ACC112 (cell line): ENCODE results near the gene GRM1.

Experiments used
- H2AFZ ChIP-seq: fragments of 200-600 bp; sonication (generic); one replicate; pipeline ENCODE4 v1.6.0; 2017; ENCODE audit warnings: antibody characterized with exemption, low read length; ENCODE audit not compliant: unreplicated experiment
- H3K27ac ChIP-seq: fragments of 200-600 bp; sonication (generic); 2 replicates; pipeline ENCODE4 v1.5.1; 2014; ENCODE audit warnings: low read depth, mild to moderate bottlenecking, antibody characterized with exemption, low read length, moderate library complexity
- H3K27me3 ChIP-seq: fragments of 200-600 bp; sonication (generic); 2 replicates; pipeline ENCODE4 v1.6.1; 2014; ENCODE audit warnings: mild to moderate bottlenecking, antibody characterized with exemption, low read length, moderate library complexity, mixed read lengths; ENCODE audit not compliant: insufficient read depth
- H3K36me3 ChIP-seq: fragments of 200-600 bp; sonication (generic); 2 replicates; pipeline ENCODE4 v1.6.1; 2016; ENCODE audit warnings: mild to moderate bottlenecking, antibody characterized with exemption, low read length, moderate library complexity, mixed read lengths; ENCODE audit not compliant: insufficient read depth
- H3K4me1 ChIP-seq: fragments of 200-600 bp; sonication (generic); one replicate; pipeline ENCODE4 v1.6.1; 2016; ENCODE audit warnings: low read length, mixed read lengths; ENCODE audit not compliant: insufficient read depth, unreplicated experiment, control insufficient read depth
- H3K4me3 ChIP-seq: fragments of 200-600 bp; sonication (generic); 2 replicates; pipeline ENCODE4 v1.5.1; 2014; ENCODE audit warnings: mild to moderate bottlenecking, low read depth, low read length
- H3K79me2 ChIP-seq: fragments of 200-600 bp; sonication (generic); one replicate; pipeline ENCODE4 v1.6.0; 2016; ENCODE audit warnings: low read length; ENCODE audit not compliant: control insufficient read depth, unreplicated experiment, insufficient read depth

GRM1 gene

DNA sequence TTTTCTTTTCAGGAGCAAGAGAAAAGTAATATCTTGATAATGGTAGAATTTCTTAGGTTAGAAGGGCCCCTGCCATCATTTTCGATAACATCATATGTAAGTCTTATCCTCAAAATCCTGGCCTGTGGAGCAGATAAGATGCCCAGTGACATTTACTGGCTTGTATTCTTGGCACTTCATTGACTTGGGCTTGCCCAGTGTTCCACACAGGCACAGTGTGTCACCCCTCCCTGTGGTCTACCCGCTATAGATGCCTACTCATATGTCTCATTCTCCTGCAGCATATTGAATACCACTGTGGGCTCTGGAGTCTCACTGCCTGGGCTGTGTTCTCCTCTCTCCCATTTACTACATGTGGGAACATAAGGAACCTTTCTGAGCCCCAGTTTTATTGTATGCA, 105.0 kb downstream of the GRM1 start:
- Histone ChIP-seq H3K27ac (no peak overlapping the region), H3K27me3 (0 out of 2 replicates have a peak, but pooled peaks cover 9% of the 10 kb centered on the region), H3K4me1 (no peaks in the 10 kb centered on the region), H3K36me3 (no peaks in the 10 kb centered on the region), H3K79me2 (no peaks in the 10 kb centered on the region), H2AFZ (no peak overlapping the region), H3K4me3 (no peak overlapping the region)

DNA sequence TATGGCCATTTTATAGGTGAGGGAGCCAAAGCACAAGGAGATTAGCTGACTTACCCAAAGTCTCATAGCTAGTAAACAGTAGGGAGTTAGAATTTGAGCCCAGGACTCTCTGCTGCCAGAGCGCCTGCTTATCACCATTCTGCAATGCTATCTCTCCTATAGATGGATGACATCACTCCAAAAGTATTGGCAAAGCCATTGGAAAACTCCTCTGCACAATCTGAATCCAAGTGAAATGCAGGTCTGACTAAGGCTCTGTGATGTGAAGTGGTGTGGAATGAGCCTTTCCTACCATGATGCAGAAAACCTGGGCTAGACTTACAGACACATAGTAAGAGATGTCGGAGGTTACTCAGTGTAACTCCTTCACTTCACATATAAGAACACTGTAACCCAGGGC, 106.3 kb downstream of the GRM1 start:
- Histone ChIP-seq H3K4me1 (no peaks in the 10 kb centered on the region), H3K36me3 (no peaks in the 10 kb centered on the region), H3K79me2 (no peaks in the 10 kb centered on the region), H2AFZ (no peak overlapping the region), H3K27ac (no peak overlapping the region), H3K27me3 (0 out of 2 replicates have a peak, but pooled peaks cover 9% of the 10 kb centered on the region), H3K4me3 (no peak overlapping the region)

DNA sequence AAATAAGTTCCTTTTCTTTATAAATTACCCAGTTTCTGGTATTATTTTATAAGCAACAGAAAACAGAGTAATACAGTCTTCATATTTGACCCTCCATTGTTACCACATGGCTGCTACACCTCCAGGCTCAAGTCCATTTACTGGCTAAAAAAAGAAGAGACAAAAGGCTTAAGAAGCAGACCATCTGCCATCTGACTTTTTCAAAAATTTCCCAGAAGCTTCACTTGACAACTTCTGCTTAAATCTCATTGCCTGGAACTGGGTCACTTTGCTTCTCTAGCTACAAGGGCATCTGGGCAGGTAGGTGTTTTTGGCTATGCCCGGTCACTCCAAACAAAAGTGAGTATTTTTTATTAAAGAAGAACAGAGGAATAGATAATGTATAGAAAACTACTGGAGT, 118.0 kb downstream of the GRM1 start:
- Histone ChIP-seq H3K4me3 (no peak overlapping the region), H3K27me3 (no peaks in the 10 kb centered on the region; the same call in 1 of the 2 replicates), H3K79me2 (no peaks in the 10 kb centered on the region), H3K4me1 (no peaks in the 10 kb centered on the region), H2AFZ (no peak overlapping the region), H3K27ac (no peak overlapping the region), H3K36me3 (no peaks in the 10 kb centered on the region)

DNA sequence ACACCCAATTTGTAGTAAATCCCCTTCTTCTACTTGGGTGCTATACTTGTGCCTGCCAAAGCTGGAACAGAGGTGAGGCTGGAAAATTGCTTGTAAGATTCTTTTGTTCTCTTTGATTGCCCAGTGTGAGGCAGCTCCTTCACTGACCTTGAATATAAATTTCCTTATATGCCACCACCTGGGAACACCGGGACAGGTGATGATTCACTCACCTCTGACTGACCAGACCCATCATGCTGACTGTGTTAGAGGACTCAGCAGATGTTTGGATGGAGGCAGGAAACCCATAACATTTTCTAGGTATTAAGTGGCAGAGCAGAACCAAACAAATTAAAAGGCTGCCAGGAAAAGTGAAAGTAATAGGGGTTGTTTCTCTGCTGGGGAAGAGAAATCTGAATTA, 120.9 kb downstream of the GRM1 start:
- Histone ChIP-seq H3K4me3 (peak overlapping the region; percentile 39; the same call in 1 of the 2 replicates), H3K27me3 (no peaks in the 10 kb centered on the region), H3K27ac (no peak overlapping the region), H3K36me3 (no peaks in the 10 kb centered on the region), H2AFZ (no peak overlapping the region), H3K4me1 (no peaks in the 10 kb centered on the region), H3K79me2 (no peaks in the 10 kb centered on the region)

DNA sequence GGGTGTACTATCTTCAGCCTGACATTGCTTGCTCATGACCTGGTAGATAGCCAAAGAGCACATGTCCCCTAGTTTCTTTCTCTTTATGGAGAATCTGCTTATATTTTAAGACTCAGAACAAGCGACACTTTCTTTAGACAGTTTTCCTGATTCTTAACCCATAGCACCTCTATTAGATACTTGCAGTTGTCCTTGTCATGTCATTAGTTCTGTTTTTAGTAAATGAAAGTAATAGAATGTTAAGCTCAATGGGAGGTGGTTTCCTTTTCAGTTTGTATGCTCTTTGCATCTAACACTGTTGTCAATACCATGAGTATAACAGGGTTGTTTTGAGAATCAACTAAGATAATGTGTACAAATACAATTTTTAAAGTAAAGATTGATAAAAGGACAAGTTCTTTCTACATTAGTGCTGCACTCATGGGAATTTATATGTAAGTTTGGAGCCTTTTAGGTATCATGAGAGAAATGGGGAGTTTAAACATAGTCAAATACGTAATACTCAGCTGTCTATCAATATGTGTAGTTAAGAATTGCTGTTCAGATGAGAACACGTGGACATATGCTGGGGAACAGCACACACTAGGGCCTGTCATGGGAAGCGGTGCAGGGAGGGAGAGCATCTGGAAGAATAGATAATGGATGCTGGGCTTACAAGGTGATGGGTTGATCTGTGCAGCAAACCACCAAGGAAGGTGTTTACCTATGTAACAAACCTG, 124.3 kb downstream of the GRM1 start:
- Histone ChIP-seq H3K27me3 (no peaks in the 10 kb centered on the region; the same call in 1 of the 2 replicates), H3K4me3 (no peak overlapping the region), H3K4me1 (no peaks in the 10 kb centered on the region), H3K79me2 (no peaks in the 10 kb centered on the region), H3K27ac (no peak overlapping the region), H3K36me3 (no peaks in the 10 kb centered on the region), H2AFZ (no peak overlapping the region)

DNA sequence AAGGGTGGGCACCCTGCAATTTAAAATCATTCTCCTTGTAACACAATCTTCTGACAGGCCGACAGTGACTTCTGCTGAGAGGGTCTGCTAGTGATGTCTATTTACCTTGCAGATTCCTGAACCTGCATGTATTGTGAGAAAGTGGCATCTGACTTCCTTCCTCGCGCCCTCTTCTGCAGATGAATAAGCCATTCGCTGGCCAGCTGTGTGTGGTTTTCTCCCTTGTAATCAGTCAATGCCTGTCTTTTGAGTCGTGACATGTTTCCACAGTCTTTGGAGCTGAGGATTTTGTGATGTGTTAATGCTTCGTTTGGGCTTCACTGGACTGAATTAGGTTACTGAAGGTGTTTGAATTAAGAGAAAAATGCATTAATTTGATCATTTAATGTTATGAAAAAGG, 125.3 kb downstream of the GRM1 start:
- Histone ChIP-seq H3K4me3 (no peak overlapping the region), H3K4me1 (no peaks in the 10 kb centered on the region), H3K36me3 (no peaks in the 10 kb centered on the region), H2AFZ (no peak overlapping the region), H3K79me2 (no peaks in the 10 kb centered on the region), H3K27ac (no peak overlapping the region), H3K27me3 (peaks cover 2% of the 10 kb centered on the region; the same call in 1 of the 2 replicates)

DNA sequence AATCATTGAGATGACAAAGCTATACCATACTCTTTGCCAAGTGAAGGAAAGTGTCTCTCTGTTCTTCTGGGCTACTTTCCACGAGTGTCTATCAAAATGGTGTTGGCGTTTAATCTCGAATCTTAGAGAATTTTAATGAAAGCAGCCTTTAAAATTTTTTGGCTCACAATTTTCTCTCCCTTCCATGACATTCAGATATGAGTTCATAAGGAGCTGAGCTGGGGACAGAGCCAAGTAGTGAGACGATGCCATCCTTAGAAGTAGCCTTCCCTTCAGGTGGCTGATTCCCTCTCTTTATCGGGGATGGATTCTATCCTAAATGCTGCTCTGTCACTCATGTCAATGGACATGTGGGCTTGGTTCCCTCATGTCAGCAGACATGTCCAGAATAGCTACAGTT, 132.8 kb downstream of the GRM1 start:
- H3K36me3 ChIP-seq: no peaks in the 10 kb centered on the region
- H3K79me2 ChIP-seq: no peaks in the 10 kb centered on the region
- no peaks in the 10 kb centered on the region for H3K4me1 ChIP-seq
- H3K4me3 ChIP-seq: no peak overlapping the region
- H2AFZ ChIP-seq: no peak overlapping the region
- peaks cover 13% of the 10 kb centered on the region; the same call in 1 of the 2 replicates for H3K27me3 ChIP-seq
- H3K27ac ChIP-seq: no peak overlapping the region

DNA sequence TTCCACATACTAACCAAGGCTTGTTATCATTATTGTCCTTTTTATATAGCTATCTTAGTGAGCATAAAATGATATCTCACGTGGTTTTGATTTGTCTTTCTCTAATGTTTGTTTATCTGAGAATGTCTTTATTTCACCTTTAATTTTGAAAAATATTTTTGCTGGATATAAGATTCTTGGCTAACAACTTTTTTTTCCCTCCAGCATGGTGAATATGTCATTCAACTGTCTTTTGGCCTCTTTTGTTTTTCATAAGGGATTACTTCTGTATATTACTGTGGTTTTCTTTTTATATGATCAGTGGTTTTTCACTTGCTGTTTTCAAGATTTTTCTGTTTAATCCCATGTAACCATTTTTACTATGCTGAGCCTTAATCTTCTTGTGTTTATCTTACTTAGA, 141.0 kb downstream of the GRM1 start:
- H3K27me3 ChIP-seq: no peaks in the 10 kb centered on the region
- H3K79me2 ChIP-seq: no peaks in the 10 kb centered on the region
- H3K4me1 ChIP-seq: no peaks in the 10 kb centered on the region
- H3K36me3 ChIP-seq: no peaks in the 10 kb centered on the region
- no peak overlapping the region for H2AFZ ChIP-seq
- no peak overlapping the region for H3K4me3 ChIP-seq
- no peak overlapping the region for H3K27ac ChIP-seq

DNA sequence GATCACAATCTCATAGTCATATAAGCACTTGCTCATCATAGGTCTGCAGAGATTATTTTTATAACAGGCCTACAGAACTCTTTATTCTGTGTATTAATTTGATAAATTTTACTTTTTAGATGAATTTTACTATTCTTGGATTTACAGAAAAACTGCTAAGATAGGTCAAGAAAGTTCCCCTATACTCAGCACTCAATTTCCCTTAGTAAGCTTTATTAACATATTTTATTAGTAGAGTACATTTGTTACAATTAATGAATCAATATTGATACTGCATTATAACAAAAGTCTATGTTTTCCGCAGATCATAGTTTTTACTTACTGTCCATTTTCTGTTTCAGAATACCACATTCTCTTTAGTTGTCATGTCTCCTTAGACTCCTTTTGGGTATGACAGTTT, 148.9 kb downstream of the GRM1 start:
- Histone ChIP-seq H3K36me3 (no peaks in the 10 kb centered on the region), H3K79me2 (no peaks in the 10 kb centered on the region), H3K4me3 (no peak overlapping the region)

DNA sequence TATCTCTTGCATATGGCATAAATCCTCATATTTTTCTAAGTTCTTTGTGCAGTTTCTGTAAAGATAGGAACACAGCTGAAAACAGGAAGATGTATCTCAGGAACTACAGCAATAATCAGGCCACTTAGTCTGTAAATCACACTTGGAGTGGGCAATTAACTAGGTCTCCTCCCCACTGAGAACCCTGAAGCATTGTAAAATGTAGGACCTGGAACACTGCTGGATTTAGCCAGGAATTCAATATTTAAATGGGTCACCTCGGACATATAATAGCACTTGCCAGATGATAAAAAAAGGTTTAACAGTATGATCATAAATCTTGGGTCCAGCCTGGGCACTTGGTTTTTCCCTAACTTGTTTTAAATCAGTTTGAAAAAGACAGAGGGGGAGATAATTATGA, 155.0 kb downstream of the GRM1 start:
- Histone ChIP-seq H3K4me1 (no peaks in the 10 kb centered on the region), H3K27me3 (0 out of 2 replicates have a peak, but pooled peaks cover 2% of the 10 kb centered on the region), H3K4me3 (no peak overlapping the region), H3K36me3 (no peaks in the 10 kb centered on the region), H3K27ac (no peak overlapping the region), H2AFZ (no peak overlapping the region), H3K79me2 (no peaks in the 10 kb centered on the region)

More for the DNA sequence above, 148.9 kb downstream of the GRM1 start:
- no peak overlapping the region for H2AFZ ChIP-seq
- H3K27ac ChIP-seq: no peak overlapping the region
- H3K4me1 ChIP-seq: no peaks in the 10 kb centered on the region
- H3K27me3 ChIP-seq: no peaks in the 10 kb centered on the region

DNA sequence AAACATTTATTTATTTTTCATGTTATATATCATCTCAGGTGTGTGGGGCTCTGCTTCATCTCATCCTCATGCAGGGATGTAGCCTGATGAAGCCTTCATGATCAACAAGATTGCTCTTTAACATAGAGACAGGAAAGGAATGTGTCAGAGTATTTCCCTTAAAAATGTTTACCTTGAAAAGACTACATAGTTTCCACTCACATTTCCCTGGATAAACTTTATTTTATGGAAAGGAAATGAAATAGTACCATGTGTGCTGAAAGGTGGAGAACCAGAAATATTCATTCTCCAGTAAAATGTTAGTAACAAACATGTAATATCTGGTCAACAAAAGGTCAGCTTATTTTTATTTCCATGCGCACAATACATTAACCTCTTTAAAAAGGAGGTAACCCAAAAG, 155.8 kb downstream of the GRM1 start:
- no peaks in the 10 kb centered on the region for H3K36me3 ChIP-seq
- H3K4me1 ChIP-seq: no peaks in the 10 kb centered on the region
- no peak overlapping the region for H3K4me3 ChIP-seq
- H3K27me3 ChIP-seq: 0 out of 2 replicates have a peak, but pooled peaks cover 3% of the 10 kb centered on the region
- H3K27ac ChIP-seq: no peak overlapping the region
- H2AFZ ChIP-seq: no peak overlapping the region
- H3K79me2 ChIP-seq: no peaks in the 10 kb centered on the region
